Neural progenitor cell (in vitro differentiated cells): ENCODE measurements around the gene UQCRQ. TPM values are rescaled to one million over a fixed set of nuclear protein-coding genes. Genes with fewer than 3 reads are reported as not detected.

Experiments
- DNase-seq: peaks from one replicate; pipeline ENCODE4 v3.0.0-alpha.2; 2016; ENCODE audit warnings: low spot score
- H2AFZ ChIP-seq: fragments of 200-600 bp; sonication (generic); replicated peaks from 2 replicates; pipeline ENCODE4 v1.6.1; 2016; ENCODE audit warnings: antibody characterized with exemption
- H3F3A ChIP-seq: fragments of 200-600 bp; sonication (generic); 2 replicates; pipeline ENCODE4 v1.6.1; 2016; ENCODE audit warnings: antibody characterized with exemption, low read depth
- H3K27ac ChIP-seq: fragments of 200-600 bp; sonication (generic); 2 replicates; pipeline ENCODE4 v1.5.1; 2016; ENCODE audit warnings: mild to moderate bottlenecking
- H3K27me3 ChIP-seq: fragments of 200-600 bp; sonication (generic); 2 replicates; pipeline ENCODE4 v1.6.1; 2016; ENCODE audit warnings: mild to moderate bottlenecking, moderate library complexity
- H3K36me3 ChIP-seq: fragments of 200-600 bp; sonication (generic); 2 replicates; pipeline ENCODE4 v1.5.1; 2016
- H3K4me1 ChIP-seq: fragments of 200-600 bp; sonication (generic); 2 replicates; pipeline ENCODE4 v1.6.1; 2016; ENCODE audit warnings: mixed run types
- H3K4me2 ChIP-seq: fragments of 200-600 bp; sonication (generic); 2 replicates; pipeline ENCODE4 v1.6.1; 2016
- H3K4me3 ChIP-seq: fragments of 200-600 bp; sonication (generic); 2 replicates; pipeline ENCODE4 v1.5.1; 2016
- H3K79me2 ChIP-seq: fragments of 200-600 bp; sonication (generic); 2 replicates; pipeline ENCODE4 v1.6.1; 2016; ENCODE audit warnings: low read depth
- H3K9ac ChIP-seq: fragments of 200-600 bp; sonication (generic); 2 replicates; pipeline ENCODE4 v1.6.1; 2016
- H3K9me3 ChIP-seq: fragments of 200-600 bp; sonication (generic); 2 replicates; pipeline ENCODE4 v1.5.1; 2016; ENCODE audit warnings: low read depth
- H4K20me1 ChIP-seq: fragments of 200-600 bp; sonication (generic); 2 replicates; pipeline ENCODE4 v1.6.1; 2016; ENCODE audit warnings: low read depth
- H3K27ac Mint-ChIP-seq: 3 replicates; pipeline ENCODE4 v1.8.0; 2021; ENCODE audit warnings: mixed read lengths
- H3K27me3 Mint-ChIP-seq: 2 replicates; pipeline ENCODE4 v1.8.0; 2022; ENCODE audit warnings: low read depth, mild to moderate bottlenecking, inconsistent platforms, moderate library complexity, mixed read lengths; ENCODE audit not compliant: insufficient read depth
- H3K36me3 Mint-ChIP-seq: 3 replicates; pipeline ENCODE4 v1.8.0; 2021; ENCODE audit warnings: mixed read lengths
- H3K4me1 Mint-ChIP-seq: 3 replicates; pipeline ENCODE4 v1.8.0; 2021; ENCODE audit warnings: mixed read lengths
- H3K4me3 Mint-ChIP-seq: 3 replicates; pipeline ENCODE4 v1.8.0; 2021; ENCODE audit warnings: mild to moderate bottlenecking, moderate library complexity, mixed read lengths
- H3K9me3 Mint-ChIP-seq: 3 replicates; pipeline ENCODE4 v1.8.0; 2020; ENCODE audit warnings: mixed read lengths
- EZH2 ChIP-seq: fragments of 200-600 bp; sonication (generic); IDR thresholded peaks from 2 replicates; pipeline ENCODE4 v1.6.1; 2017; ENCODE audit warnings: antibody characterized with exemption, mild to moderate bottlenecking, moderate library complexity
- EZH2phosphoT487 ChIP-seq: fragments of 200-600 bp; sonication (generic); IDR thresholded peaks from 2 replicates; pipeline ENCODE4 v1.6.1; 2017; ENCODE audit warnings: antibody characterized with exemption
- total RNA-seq: library from RNA; depleted of rRNA; stranded (reverse); fragments of >200 nt; gene quantifications from 2 replicates; pipeline ENCODE4 v1.2.3, GENCODE V29; 2015; ENCODE audit warnings: low replicate concordance
- TF ChIP-seq, protein P1 (sequence below): fragments of 200-600 bp; sonication (generic); IDR thresholded peaks from 2 replicates; pipeline ENCODE4 v1.5.1; 2017; ENCODE audit warnings: antibody characterized with exemption, mild to moderate bottlenecking

UQCRQ gene
- total RNA-seq, 1 donor from 2014 or later, result 45.0 TPM

- Histone ChIP-seq H3K27me3 (no peaks in the 10 kb centered on the region), H2AFZ (no peak overlapping the region), H3K9me3 (no peaks in the 10 kb centered on the region), H3K27ac (no peak overlapping the region), H3K9ac (no peak overlapping the region), H4K20me1 (peaks cover 13% of the 10 kb centered on the region), H3K4me2 (no peak overlapping the region), H3K4me3 (no peak overlapping the region), H3K36me3 (no peaks in the 10 kb centered on the region), H3K79me2 (peaks cover 19% of the 10 kb centered on the region), H3K4me1 (peaks cover 11% of the 10 kb centered on the region), H3F3A (peaks cover 36% of the 10 kb centered on the region)
- peaks cover 22% of the 10 kb centered on the region for H3K4me1 Mint-ChIP-seq
- DNase-seq, result no peak
- peaks cover 12% of the 10 kb centered on the region for H3K36me3 Mint-ChIP-seq
- H3K9me3 Mint-ChIP-seq, result no peaks in the 10 kb centered on the region
- peaks cover 3% of the 10 kb centered on the region for H3K27me3 Mint-ChIP-seq
- H3K4me3 Mint-ChIP-seq, result peak overlapping the region; percentile 100
- TF ChIP-seq, protein P1, sequence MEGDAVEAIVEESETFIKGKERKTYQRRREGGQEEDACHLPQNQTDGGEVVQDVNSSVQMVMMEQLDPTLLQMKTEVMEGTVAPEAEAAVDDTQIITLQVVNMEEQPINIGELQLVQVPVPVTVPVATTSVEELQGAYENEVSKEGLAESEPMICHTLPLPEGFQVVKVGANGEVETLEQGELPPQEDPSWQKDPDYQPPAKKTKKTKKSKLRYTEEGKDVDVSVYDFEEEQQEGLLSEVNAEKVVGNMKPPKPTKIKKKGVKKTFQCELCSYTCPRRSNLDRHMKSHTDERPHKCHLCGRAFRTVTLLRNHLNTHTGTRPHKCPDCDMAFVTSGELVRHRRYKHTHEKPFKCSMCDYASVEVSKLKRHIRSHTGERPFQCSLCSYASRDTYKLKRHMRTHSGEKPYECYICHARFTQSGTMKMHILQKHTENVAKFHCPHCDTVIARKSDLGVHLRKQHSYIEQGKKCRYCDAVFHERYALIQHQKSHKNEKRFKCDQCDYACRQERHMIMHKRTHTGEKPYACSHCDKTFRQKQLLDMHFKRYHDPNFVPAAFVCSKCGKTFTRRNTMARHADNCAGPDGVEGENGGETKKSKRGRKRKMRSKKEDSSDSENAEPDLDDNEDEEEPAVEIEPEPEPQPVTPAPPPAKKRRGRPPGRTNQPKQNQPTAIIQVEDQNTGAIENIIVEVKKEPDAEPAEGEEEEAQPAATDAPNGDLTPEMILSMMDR, result no peak
- no peak for TF ChIP-seq EZH2
- no peak for TF ChIP-seq EZH2phosphoT487
- no peak overlapping the region for H3K27ac Mint-ChIP-seq
Measured at GRCh38 chr5:132868754-132869153, 2.3 kb downstream of the UQCRQ start.

GRCh38 chr5:132870801-132871200 is 4.4 kb downstream of the UQCRQ start:
- Histone ChIP-seq H3F3A (peaks cover 37% of the 10 kb centered on the region), H3K4me3 (no peak overlapping the region), H3K9me3 (no peaks in the 10 kb centered on the region), H2AFZ (no peak overlapping the region), H3K9ac (no peak overlapping the region), H3K27me3 (no peaks in the 10 kb centered on the region), H3K4me2 (no peak overlapping the region), H4K20me1 (peaks cover 13% of the 10 kb centered on the region), H3K27ac (peak overlapping the region; percentile 9), H3K36me3 (no peaks in the 10 kb centered on the region), H3K79me2 (peaks cover 19% of the 10 kb centered on the region), H3K4me1 (peaks cover 6% of the 10 kb centered on the region)
- H3K4me3 Mint-ChIP-seq, result no peak overlapping the region
- TF ChIP-seq EZH2 (no peak), EZH2phosphoT487 (no peak)
- TF ChIP-seq, protein P1, result no peak
- H3K4me1 Mint-ChIP-seq, result peaks cover 16% of the 10 kb centered on the region
- peaks cover 12% of the 10 kb centered on the region for H3K36me3 Mint-ChIP-seq
- no peaks in the 10 kb centered on the region for H3K9me3 Mint-ChIP-seq
- H3K27ac Mint-ChIP-seq, result no peak overlapping the region
- no peaks in the 10 kb centered on the region for H3K27me3 Mint-ChIP-seq
- DNase-seq, result no peak

- Histone ChIP-seq H3K27me3 (no peaks in the 10 kb centered on the region), H3K36me3 (no peaks in the 10 kb centered on the region), H3K79me2 (peaks cover 16% of the 10 kb centered on the region), H3K4me2 (no peak overlapping the region), H4K20me1 (peaks cover 13% of the 10 kb centered on the region), H3K4me3 (no peak overlapping the region), H3K27ac (no peak overlapping the region), H3K9ac (no peak overlapping the region), H3K4me1 (peaks cover 4% of the 10 kb centered on the region), H2AFZ (no peak overlapping the region), H3K9me3 (no peaks in the 10 kb centered on the region), H3F3A (peaks cover 33% of the 10 kb centered on the region)
- H3K9me3 Mint-ChIP-seq, result no peaks in the 10 kb centered on the region
- no peak overlapping the region for H3K4me3 Mint-ChIP-seq
- no peak overlapping the region for H3K27ac Mint-ChIP-seq
- TF ChIP-seq EZH2phosphoT487 (no peak), EZH2 (no peak)
- TF ChIP-seq, protein P1, result no peak
- H3K27me3 Mint-ChIP-seq, result no peaks in the 10 kb centered on the region
- DNase-seq, result no peak
- peaks cover 10% of the 10 kb centered on the region for H3K4me1 Mint-ChIP-seq
- peaks cover 12% of the 10 kb centered on the region for H3K36me3 Mint-ChIP-seq
Measured at GRCh38 chr5:132871459-132872284, 5.2 kb downstream of the UQCRQ start.
